ENCODE results near the gene FOXN1.

Gene FOXN1

GRCh38 chr17:28527859-28528258, 21.7 kb downstream of the FOXN1 start:
- no peak for DNase-seq

- DNase-seq, result no peak
Measured at GRCh38 chr17:28528327-28529012, 22.3 kb downstream of the FOXN1 start.

- no peak for DNase-seq
Measured at GRCh38 chr17:28529013-28529400, 22.9 kb downstream of the FOXN1 start.

GRCh38 chr17:28530250-28530649, 24.1 kb downstream of the FOXN1 start:
- DNase-seq, result no peak

- DNase-seq, result no peak
Measured at GRCh38 chr17:28530926-28531325, 24.8 kb downstream of the FOXN1 start.

GRCh38 chr17:28532050-28532960, 26.2 kb downstream of the FOXN1 start:
- DNase-seq, result no peak

GRCh38 chr17:28533091-28533807, 27.1 kb downstream of the FOXN1 start:
- DNase-seq, result no peak

GRCh38 chr17:28534740-28535375, 28.7 kb downstream of the FOXN1 start:
- no peak for DNase-seq

GRCh38 chr17:28536532-28537218, 30.5 kb downstream of the FOXN1 start:
- no peak for DNase-seq

- no peak for DNase-seq
Measured at GRCh38 chr17:28537219-28537610, 31.1 kb downstream of the FOXN1 start.

- no peak for DNase-seq
Measured at GRCh38 chr17:28538296-28538895, 32.2 kb downstream of the FOXN1 start.

GRCh38 chr17:28540231-28540630, 34.1 kb downstream of the FOXN1 start:
- DNase-seq, result no peak

GRCh38 chr17:28541439-28541838, 35.3 kb downstream of the FOXN1 start:
- DNase-seq, result no peak

- DNase-seq, result no peak
Measured at GRCh38 chr17:28544402-28545140, 38.4 kb downstream of the FOXN1 start.

- no peak for DNase-seq
Measured at GRCh38 chr17:28545141-28545503, 39.0 kb downstream of the FOXN1 start.

GRCh38 chr17:28545787-28546415, 39.8 kb downstream of the FOXN1 start:
- no peak for DNase-seq

GRCh38 chr17:28547096-28547622, 41.0 kb downstream of the FOXN1 start:
- no peak for DNase-seq

GRCh38 chr17:28547623-28548416, 41.7 kb downstream of the FOXN1 start:
- DNase-seq, result peak; percentile 27

- DNase-seq, result no peak
Measured at GRCh38 chr17:28548417-28549130, 42.4 kb downstream of the FOXN1 start.

Data from activated effector memory CD4-positive, alpha-beta T cell treated with Interleukin-2 at 50 U/mL for 16 hours (primary cell).